PFSK-1 (cell line): Measurements from ENCODE around the gene CELF1.

ENCODE experiments used
- FOXP2 ChIP-seq: optimal IDR thresholded peaks from 2 replicates; pipeline ENCODE3; 2011; ENCODE audit warnings: borderline replicate concordance, control low read depth, inconsistent platforms; ENCODE audit not compliant: insufficient read depth; ENCODE audit errors: extremely low read length, extremely low read depth
- POLR2AphosphoS5 ChIP-seq: IDR thresholded peaks from 2 replicates; pipeline ENCODE4 v1.6.1; 2012; ENCODE audit warnings: low read depth, mild to moderate bottlenecking, control low read depth, low read length, moderate library complexity
- SIN3A ChIP-seq: IDR thresholded peaks from 2 replicates; pipeline ENCODE4 v1.6.1; 2012; ENCODE audit warnings: mild to moderate bottlenecking, low read length, moderate library complexity, borderline replicate concordance; ENCODE audit not compliant: insufficient read depth
- TAF1 ChIP-seq: IDR thresholded peaks from 2 replicates; pipeline ENCODE4 v1.6.1; 2012; ENCODE audit warnings: low read length, control low read depth, borderline replicate concordance; ENCODE audit not compliant: insufficient read depth
- TF ChIP-seq, protein P1 (sequence below), 2 experiments: IDR thresholded peaks; 2 replicates each; pipeline versions ENCODE4 v1.6.1 to v1.8.0; 2011 to 2012; ENCODE audit warnings: low read depth in 2 of 2, low read length in 2 of 2, control low read depth in 1 of 2, inconsistent platforms in 1 of 2, mild to moderate bottlenecking in 1 of 2, moderate library complexity in 1 of 2; ENCODE audit not compliant: insufficient read depth in 1 of 2

The CELF1 gene

DNA sequence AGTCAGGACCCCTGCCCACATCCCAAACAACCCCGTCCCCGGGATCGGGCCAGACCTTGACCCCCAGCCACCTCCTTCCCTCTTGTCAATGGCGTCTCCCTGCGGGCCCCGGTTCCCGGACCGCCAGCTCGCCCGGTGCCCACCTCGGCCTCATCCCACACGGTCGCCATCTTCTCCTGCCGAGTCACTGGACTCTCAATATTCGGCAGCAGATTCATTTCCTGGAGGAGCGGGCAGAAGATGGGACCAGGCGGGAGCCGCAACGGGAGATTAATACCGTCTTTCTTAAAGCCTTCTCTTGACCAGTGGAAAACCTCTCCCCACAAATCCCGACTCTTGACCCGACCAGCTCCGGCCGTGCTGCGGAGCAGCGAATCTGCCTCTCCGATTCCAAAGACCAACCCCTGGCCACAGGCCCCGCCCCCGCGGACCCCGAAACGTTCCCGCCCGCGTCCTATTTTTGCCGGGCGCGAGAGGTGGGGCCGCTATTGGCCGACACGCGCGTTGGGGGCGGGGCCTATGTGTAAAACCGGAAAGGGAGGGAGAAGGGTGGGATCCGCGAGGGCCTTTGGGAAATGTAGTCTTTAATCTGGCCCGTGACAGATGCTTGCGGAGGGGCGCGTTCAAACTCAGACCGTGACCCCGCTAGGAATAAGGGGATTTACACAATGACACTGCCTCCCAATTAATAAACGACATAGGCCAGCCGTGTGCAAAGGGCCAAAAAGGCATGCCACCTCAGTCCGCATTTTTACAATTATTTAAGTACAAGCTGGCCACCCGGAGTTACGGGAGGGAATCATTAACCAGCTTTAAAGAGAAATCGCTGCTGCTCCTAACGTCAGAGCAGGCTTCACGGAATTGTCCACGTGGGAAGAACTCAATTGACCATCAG lies 126.6 kb downstream of the CELF1 start, which contains the start of gene PSMC3:
TSS of gene PSMC3 (minus strand) at position 378 of the 895 bp plus-strand sequence. CDS start at position 218, 160 bp downstream.
- TF ChIP-seq FOXP2 = no peak
- peak; percentile 45; the same call in 1 of the 2 replicates for TF ChIP-seq POLR2AphosphoS5
- peak; percentile 80; the same call in 1 of the 2 replicates for TF ChIP-seq TAF1
- TF ChIP-seq, protein P1, sequence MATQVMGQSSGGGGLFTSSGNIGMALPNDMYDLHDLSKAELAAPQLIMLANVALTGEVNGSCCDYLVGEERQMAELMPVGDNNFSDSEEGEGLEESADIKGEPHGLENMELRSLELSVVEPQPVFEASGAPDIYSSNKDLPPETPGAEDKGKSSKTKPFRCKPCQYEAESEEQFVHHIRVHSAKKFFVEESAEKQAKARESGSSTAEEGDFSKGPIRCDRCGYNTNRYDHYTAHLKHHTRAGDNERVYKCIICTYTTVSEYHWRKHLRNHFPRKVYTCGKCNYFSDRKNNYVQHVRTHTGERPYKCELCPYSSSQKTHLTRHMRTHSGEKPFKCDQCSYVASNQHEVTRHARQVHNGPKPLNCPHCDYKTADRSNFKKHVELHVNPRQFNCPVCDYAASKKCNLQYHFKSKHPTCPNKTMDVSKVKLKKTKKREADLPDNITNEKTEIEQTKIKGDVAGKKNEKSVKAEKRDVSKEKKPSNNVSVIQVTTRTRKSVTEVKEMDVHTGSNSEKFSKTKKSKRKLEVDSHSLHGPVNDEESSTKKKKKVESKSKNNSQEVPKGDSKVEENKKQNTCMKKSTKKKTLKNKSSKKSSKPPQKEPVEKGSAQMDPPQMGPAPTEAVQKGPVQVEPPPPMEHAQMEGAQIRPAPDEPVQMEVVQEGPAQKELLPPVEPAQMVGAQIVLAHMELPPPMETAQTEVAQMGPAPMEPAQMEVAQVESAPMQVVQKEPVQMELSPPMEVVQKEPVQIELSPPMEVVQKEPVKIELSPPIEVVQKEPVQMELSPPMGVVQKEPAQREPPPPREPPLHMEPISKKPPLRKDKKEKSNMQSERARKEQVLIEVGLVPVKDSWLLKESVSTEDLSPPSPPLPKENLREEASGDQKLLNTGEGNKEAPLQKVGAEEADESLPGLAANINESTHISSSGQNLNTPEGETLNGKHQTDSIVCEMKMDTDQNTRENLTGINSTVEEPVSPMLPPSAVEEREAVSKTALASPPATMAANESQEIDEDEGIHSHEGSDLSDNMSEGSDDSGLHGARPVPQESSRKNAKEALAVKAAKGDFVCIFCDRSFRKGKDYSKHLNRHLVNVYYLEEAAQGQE (IDR thresholded peaks at IDR 0.05; ENCODE audit: insufficient read depth in 1 of 2, low read depth in 2 of 2, low read length in 2 of 2) = no peak
- 0 out of 2 replicates have a peak, but pooled peaks have one; percentile 66 for TF ChIP-seq SIN3A

DNA sequence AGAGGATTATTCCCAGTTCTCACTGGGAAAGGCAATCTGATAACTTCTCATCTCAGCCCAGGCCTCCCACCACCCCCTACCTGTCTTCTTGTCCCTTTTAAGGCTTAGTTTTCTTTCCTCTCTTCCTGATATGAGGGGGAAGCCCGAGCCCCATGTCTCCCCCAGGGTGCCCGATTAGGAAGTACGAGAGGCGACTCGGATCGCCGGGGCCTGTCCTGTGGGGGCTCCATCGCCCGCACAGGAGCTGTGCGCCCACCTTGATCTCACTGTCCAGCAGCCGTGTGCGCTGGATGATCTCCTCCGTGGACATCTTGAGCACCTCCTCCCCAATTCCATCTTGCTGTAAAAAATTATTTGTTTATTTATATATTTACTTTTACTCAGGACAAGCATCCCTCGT lies 127.3 kb downstream of the CELF1 start:
- TF ChIP-seq TAF1 (no peak), SIN3A (no peak), POLR2AphosphoS5 (no peak), FOXP2 (no peak)
- TF ChIP-seq, protein P1 (IDR thresholded peaks at IDR 0.05; ENCODE audit: insufficient read depth in 1 of 2, low read depth in 2 of 2, low read length in 2 of 2) = no peak

DNA sequence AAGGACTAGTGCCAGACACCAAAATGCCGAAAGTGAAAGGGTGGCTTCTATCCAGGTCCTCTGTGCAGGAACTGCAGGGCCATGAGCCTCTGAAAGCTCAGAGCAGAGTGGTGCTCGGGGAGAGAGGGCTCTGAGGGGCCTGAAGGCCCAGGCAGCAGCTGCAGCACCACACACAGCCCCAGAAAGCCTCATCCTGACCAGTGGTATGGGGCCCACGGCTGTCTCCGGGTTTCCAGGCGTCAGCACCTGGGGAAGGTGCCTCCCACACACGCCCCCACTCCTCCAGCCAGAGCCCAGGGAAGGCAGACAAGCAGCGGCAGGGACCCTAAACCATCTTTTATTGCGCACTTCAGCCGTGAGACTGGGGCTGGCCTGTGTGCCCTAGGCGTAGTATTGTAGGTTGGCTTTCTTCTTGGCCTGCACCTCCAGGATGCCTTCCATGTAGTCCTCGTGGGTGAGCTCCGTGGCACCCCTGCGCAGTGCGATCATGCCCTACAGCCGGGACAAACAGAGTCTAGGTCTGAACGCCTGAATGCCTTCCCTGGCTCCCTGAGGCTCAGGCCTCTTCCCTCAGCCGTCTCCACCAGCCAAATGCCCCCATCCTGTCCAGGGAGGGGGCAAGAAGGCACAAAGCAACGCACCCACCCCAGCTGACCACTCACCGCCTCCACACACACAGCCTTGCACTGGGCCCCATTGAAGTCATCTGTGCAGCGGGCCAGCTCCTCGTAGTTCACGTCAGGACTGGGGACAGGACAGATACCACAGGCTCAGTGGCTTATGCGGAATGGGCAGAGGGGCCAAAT lies 134.3 kb downstream of the CELF1 start:
- TF ChIP-seq, protein P1 (IDR thresholded peaks at IDR 0.05; ENCODE audit: insufficient read depth in 1 of 2, low read depth in 2 of 2, low read length in 2 of 2) = no peak
- TF ChIP-seq POLR2AphosphoS5 = no peak; the same call in 1 of the 2 replicates
- TF ChIP-seq SIN3A = no peak
- no peak for TF ChIP-seq FOXP2
- TF ChIP-seq TAF1 = no peak

DNA sequence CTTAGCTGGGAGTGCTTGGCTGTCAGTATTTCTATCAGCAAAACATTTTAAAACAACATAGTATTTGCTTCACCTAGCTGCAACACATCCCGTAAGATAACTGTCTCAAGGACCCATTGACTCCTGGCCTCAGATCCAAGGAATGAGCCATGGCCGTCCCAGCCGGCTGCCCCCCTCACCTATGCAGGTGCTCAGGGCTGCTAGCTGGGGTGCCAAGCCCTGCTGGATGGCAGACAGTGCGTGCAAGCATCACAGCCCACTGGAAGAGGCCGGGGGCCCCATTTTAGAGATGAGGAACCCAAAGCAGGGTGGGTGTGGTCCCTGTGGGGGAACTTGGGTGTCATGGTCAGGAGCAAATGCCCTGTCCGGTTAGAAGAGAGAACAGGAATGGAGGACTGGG lies 135.2 kb downstream of the CELF1 start:
- TF ChIP-seq FOXP2 = no peak
- TF ChIP-seq TAF1 = no peak
- TF ChIP-seq, protein P1 (IDR thresholded peaks at IDR 0.05; ENCODE audit: insufficient read depth in 1 of 2, low read depth in 2 of 2, low read length in 2 of 2) = no peak
- TF ChIP-seq POLR2AphosphoS5 = peak; percentile 36; the same call in 1 of the 2 replicates
- no peak for TF ChIP-seq SIN3A
